HG03097 (cell line): ENCODE data around the gene KIRREL3.

Experiments
- ATAC-seq: cut with Tn5 transposase; IDR thresholded peaks from one replicate; pipeline ENCODE4 v1.9.1; 2021; ENCODE audit not compliant: unreplicated experiment, low FRiP score

The KIRREL3 gene

DNA sequence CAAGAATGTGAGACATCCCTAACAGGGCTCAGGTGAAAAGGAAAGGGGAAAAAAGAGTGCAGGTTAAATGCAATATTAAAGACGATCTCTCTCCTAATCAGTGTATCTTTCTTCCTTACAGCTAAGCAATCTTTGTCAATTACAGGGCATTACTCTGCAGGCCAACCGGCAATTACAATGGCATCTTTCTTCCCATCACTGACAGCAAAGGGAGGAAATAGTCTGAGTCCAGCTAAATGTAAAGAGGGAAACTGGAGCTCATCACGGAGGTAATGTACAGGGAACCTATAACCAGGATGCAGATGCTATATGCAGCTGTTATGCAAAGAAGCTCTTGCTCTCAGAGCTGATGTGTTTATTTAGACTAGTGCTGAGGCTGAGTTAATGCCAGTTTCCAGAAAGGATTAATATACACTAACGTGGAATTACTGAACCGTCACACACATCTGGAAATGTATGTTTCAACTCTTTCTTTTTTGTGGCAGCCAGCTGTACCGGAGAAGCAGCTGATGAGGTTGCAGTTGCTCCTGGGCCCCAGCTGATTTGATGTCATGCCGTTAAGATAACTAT lies 121.6 kb downstream of the KIRREL3 start:
- ATAC-seq = no peak

DNA sequence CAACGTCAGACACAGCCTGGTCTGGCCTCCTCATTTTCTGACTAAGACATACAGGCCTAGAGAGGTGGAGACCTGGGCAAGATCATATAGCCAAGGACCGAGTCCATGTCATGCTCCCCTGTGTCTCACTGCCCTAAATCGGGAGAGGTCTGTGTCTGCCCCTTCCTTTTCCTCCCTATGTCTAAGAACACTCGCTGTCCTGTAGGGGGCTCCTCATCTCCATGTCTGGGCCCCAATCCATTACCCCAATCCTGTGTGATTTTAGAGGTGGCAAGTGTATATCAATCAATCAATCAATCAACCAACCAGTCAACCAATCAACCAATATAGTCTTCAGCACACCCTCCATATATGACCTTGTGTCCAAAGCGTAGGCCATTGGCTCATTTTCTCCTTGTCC lies 125.7 kb downstream of the KIRREL3 start:
- ATAC-seq = no peak

DNA sequence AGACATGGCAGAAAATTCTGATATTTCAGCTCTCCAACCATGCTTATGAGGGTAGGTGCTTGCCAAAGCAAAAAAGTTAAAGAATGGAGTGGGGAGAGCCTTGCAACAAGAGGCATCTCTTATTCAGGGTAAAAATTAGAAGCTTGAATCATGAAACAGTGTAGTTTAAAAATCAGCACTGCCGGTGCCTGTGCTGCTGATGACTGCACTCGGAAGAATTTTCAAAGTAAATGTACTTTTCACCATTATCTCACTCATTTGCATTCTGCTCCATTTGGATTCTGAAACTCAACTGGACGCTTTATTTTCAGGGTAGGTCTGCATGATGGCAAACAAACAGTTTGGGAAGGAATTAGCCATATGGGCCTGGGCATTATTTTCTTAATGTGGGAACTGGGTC lies 126.3 kb downstream of the KIRREL3 start:
- no peak for ATAC-seq

DNA sequence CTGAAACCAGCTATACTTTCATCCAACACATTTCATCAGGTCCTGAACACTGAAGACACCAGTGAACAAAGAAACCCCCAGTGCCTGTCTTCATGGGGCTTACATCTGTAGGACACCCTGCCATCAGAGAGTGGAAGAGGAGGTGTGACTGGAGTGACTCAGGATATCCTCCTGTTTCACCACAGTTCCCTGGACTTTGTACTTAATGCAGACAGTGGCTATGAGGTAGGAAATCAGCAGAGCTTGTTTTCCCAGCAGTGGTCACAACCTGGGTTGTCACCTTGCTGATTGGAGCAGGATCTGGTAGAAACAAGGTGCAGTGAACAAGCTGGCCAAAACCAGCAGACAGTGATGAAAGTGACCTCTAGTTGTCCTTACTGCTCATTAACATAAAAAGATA lies 128.8 kb downstream of the KIRREL3 start:
- ATAC-seq = no peak

DNA sequence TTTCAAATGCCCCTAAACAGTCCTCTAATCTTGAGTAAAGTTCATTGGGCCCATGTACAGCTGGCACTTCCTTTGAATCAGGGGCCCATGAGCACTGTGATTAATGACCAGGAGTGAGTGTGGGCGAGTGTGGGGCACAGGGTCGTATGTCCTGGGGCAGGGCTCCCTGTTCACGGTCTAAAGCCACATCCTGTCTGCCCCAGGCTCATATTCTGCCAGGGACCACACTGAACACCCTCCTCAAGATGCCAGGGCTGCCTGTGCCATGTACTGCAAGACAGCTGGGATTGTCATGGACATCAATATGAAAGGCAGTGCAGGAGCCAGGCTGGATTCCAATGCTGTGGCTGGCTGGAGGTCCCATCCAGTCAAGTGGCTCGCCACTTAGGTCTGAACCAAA lies 130.5 kb downstream of the KIRREL3 start:
- ATAC-seq = no peak

DNA sequence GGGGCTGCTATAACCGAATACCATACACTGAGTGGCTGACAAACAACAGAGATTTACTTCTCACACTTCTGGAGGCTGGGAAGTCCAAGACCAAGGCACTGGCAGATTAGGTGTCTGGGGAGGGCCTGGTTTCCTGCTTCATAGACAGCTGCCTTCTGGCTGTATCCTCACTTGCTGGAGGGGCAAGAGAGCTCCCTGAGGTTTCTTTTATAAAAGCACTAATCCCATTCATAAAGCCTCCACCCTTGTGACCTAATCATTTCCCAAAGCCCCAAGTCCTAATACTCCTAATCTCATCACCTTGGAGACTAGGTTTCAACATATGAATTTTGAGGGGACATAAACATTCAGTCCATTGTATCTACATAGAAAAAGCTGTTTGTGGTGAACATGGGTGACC lies 131.8 kb downstream of the KIRREL3 start:
- no peak for ATAC-seq

DNA sequence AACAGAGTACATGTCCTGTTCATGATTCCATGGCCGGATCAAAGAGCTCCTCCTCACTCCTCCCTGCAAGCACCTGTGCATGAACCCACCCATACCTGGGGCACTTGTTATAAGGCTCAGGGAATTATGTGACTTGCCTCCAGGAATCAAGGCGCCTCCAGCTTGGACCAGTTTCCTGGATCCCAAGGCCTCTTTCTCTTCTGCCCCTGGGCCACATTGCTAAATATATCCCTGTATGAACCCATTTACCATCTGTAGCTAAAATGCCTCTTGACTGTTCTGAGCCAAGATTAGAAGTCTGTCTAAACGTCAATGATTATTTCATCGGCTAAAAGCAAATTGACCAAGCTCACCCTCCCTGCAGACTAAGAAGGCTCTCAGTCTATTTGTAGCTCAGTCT lies 135.6 kb downstream of the KIRREL3 start:
- ATAC-seq = no peak

DNA sequence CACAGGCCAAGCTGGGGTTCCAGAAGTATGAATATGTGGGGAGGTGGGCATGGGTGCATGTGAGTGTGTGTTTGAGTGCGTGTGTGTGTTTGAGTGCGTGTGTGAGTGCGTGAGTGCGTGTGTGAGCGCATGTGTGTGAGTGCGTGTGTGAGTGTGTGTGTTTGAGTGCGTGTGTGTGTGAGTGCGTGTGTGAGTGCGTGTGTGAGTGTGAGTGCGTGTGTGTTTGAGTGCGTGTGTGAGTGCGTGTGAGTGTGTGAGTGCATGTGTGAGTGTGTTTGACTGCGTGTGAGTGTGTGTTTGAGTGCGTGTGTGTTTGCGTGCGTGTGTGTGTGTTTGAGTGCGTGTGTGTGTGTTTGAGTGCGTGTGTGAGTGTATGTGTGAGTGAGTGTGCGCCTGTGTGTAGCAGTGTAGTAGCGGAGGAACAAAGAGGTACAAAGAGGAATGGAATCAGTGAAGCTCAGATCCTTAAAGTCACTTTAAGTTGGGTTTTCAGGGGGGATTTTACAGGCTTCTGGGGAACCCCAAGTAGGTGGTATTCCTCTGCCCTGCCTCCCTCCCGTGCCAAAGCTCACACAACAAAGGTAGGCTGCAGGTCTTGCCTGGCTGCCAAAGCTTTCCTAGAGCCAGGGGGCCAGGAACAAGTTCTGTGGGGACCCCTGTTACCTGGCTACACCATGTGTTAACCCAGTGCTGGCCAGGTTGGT lies 137.1 kb downstream of the KIRREL3 start:
- ATAC-seq = no peak

DNA sequence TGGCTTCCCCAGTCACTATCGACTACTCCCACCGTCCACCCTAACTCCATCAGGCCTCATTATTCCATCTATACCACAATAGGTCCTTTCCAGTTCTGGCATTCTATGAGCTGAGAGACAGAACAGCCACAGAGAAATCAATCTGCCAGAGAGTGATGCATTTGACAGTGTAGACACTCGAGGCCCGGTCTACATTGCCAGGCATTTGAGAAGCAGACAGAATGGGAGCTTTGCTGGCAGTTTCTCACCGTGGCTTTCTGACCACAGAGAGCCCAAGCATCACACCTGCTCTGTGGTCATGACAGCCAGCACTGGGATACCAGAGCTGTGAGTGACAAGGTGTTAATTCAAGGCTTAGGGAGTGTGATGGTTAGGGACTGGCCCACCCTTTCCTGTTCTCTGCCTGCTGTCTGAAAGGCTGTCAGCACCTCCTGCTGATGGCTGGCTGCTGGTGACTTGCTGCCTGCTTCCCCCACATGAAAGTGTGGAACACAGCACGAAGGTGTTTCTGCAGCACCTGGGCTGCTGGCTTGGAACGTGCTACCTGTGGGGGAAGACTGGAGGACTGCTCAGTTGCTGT lies 137.8 kb downstream of the KIRREL3 start:
- ATAC-seq = no peak

DNA sequence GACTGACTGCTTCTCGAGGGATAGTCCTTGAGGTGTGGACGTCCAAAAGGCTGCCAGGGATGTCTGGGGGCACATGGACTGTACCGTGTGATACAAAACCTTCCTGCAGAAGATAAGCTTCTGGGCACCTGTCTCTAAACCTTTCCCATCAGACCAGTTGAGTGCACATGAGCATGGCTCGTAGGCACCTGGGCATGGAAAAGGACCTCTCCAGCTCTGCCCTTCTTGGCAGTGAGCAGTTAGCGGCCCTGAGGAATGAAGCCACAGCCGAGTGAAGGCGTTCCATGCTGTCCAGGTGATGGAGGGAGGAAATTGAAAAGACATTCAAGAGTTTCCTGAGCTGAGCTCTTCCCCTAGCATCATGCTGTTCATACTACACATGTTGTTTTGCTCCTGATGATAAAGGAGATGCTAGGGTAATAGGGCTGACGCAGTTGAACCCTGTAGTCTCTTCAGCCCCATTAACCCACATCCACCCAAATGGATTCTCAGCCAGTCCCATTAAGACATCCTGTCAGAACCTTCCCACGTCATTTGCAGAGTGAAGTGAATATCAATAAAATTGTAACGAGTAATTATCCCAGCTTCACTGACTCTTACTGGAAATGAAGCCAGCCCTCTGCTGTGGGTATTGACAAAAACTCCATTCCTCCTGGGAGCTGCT lies 138.6 kb downstream of the KIRREL3 start:
- no peak for ATAC-seq

DNA sequence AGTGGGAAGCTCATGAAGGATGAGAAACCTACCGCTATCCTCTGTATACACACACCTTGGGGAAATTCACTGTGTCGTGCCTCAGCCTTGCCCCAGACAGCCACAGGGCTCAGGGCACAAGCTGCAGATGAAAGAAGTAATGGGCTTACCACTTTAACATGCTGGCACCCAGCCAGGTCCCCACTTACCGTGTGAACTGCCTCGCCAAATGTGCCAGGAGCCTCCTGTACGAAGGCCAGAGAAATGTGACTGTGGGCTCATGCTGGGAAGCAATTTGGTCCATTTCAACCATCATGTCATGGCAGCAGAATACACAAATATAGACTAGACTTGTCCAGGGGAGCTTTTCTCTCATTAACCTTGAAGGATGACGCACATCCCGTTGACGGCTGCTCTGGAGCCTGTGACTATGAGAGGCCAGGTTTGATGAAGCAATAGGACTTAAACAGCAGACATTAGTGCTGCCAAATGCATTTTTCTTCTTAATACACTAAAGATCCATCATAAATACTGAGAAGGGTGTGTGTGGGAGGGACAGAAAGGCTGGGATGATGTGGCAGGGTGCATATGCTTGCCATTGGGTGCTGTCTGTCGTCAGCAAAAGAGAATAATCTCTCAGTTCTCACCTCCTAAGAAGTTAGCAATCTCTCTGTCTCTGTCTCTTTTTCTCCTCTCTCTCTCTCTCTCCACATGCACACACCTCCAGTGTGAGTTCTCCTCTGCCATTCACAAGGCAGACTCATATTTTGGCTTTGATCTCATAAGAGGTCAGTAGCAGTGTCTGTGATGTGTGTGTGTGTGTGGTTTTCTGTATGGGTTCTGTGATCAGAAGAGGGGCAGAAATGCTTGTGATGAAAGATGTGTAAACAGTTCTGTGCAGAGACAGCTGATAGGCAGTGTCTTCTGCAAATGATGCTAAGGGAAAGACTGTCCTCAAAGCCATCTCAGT lies 142.4 kb downstream of the KIRREL3 start:
- ATAC-seq = no peak

DNA sequence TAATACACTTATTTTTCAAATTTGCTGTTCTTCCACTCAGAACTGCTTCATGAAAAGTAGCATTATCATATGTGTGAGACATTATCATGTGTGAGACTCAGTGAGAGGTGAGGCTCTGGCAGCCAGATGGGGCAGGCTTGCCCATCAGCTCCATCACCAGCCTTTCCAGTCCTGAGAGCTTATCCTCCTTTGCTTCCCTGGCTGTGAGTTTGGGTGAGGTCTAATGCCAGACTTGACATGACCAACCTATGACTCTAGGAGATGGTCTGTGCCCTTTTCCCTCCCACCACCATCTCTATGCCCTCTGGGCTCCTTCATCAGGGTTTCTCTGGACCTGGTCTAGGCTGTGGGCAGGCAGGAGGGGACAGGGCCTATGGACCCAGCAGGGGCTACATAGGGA lies 145.0 kb downstream of the KIRREL3 start:
- ATAC-seq = no peak

DNA sequence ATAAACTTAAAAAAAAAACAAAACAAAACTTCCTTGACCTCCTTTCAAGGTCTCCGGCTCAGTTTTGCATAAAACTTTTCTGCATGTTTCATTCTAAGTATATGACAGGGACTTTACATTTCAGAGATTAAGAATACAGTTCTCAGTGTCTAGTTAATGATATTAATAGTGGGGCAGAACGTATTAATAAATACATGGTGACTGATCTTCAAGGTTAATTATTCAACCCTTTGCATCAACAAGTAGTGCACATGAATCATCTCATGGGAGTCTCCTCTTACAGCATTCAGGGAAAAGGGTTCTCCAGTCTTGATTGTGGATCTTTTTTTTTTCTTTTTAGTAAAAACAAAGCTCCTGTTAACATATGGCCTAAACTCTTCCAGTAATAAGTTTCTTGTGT lies 146.8 kb downstream of the KIRREL3 start:
- no peak for ATAC-seq

DNA sequence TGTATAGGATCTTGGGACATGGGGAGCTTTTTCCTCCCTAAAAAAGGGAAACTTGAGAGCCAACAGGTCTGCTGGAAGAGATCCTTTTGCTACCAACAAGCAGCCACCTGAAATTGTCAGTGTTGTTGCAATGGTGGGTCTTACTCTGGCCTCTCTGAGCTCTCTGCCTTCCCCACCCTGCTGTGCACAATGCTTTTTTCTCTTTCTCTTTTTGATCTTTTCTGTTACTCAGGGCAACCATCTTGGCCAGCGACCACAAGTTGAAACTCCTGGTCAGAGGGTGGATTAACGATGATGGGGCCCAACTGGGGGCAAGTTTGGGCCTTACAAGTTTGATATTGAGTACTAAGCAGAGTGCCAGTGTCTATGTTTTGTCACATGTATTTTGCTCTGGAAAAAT lies 155.8 kb downstream of the KIRREL3 start:
- ATAC-seq = no peak

DNA sequence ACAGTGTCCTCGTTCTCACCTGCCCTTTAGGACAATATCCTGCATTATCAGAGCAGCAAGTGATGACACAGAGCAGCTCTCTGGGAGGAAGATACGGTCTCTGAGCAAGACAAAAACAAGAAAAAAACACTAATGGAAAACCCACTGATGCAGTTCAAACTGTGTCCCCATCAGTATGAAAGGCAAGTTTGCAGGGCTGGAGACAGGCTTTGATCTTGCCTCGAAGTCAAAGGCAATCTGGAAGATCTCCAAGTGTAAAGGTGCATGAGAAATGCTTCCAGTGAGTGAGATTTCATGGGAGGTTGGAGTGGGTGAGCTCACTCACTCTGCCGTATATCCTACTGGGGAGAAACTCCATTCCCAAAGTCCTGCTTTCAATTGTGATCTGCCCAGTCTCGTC lies 157.5 kb downstream of the KIRREL3 start:
- ATAC-seq = no peak

DNA sequence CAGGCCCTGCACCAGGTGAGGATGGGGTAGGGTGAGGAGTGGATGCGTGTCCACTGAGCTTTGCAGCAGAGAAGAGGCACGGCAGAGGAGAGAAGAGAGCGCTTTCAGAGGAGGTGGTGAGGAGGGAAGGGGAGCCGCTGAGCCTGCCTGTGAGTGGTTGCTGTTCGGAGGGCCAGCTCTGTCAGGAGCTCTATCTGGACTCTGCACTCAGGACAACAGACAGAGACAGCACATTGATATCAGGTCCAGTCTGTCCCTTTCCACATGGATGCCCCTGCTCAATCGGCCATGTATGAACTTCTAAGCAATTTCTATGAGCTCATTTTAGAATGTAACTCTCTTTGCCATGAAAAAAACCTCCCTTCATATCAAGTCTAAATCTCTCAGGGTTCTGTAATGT lies 158.6 kb downstream of the KIRREL3 start:
- ATAC-seq = no peak

DNA sequence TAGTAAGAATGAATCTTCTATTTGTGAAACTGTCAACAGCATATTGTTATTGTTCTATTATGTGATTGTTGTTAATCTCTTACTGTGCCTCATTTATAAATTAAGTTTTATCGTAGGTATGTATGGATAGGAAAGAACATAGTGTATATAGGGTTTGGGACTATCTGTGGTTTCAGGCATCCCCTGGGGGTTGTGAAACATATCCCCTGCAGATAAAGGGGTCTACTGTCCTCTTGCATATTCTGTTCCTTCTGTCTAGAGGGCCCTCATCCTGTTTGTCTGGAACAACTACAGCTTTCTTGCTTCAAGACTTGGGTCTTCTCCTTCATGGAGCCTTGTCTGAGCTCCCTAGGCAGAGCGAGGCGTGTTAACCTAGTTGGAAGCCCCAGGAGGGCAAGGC lies 159.6 kb downstream of the KIRREL3 start:
- no peak for ATAC-seq

DNA sequence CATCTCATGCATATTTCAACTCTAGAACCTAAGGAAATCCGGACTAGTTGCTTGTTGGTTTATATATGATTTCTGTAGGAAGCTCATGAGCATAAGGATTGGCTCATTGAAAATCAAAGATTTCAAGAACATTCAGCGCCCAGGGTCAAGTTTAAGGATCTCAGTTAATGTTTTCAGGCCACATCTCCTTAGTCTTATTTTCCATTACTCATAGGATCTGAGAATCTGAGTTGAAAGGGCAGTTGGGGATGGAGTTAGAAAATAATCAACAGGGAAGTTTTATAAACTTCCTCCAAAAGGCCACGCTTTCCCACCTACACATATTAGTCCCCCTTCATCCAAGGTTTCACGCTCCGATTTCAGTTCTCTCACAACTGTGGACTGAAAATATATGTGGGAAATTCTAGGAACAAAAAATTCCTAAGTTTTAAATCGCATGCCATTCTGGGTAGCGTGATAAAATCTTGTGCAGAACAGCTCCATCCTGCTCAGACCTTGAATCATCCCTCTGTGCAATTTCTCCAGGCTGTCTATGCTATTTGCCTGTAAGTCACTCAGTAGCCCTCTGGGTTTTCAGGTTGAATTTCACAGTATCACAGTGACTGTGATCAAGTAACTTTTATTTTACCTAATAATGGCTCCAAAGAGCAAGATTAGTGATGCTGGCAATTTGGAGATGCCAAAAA lies 160.2 kb downstream of the KIRREL3 start:
- ATAC-seq = no peak

DNA sequence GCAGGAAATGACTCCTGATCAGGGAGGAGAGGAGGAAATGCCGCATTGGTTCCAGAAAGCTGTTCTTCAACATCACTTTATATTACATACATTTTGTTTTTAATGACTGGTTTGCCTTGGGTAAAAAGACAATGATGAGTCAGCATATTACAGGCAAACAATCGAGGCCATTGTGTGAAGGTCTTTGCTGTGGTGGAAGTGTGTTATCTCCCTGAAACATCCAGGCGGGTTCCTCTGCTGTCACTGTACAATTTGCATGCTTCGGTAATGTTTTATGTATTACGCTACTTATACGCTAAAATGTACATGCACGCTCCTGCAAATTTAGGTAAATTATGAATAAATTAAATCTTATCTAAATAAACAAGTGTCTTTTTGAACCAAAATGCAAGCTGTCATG lies 161.1 kb downstream of the KIRREL3 start:
- no peak for ATAC-seq

DNA sequence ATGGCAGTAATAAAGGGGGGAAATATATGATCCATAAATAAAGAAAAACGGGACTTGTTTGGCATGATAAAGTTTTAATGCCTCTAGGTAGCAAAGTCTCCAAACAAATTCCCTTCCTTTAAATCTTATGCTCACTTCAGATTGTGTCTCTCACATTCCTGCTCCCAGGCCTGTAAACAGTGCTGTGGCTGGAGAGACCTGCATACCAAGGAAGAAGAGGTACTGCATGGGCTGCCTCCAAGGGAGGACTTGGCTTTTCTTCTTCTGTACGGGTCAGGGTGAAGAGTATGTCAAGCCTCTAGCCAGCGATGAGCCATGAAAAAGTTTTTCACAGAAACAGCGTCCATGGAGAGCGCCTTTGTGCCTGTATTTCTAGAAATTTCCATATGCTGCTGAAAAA lies 161.8 kb downstream of the KIRREL3 start:
- ATAC-seq = no peak
